Esophagus muscularis mucosa (tissue), 4 donors: ENCODE data around the gene IGFBP4.

ENCODE experiments used
- EP300 ChIP-seq: sonication (generic); formaldehyde crosslinking; IDR thresholded peaks from one replicate; pipeline ENCODE4 v1.6.1; 2017; ENCODE audit warnings: antibody characterized with exemption
- POLR2A ChIP-seq: fragments of 450-650 bp; IDR thresholded peaks from one replicate; pipeline ENCODE4 v1.6.1; 2017; ENCODE audit warnings: antibody characterized with exemption, moderate library complexity, mild to moderate bottlenecking, low read depth
- TF ChIP-seq, protein P1 (sequence below), 3 experiments: fragments of 200-600 bp in 2 of 3; fragments of 450-650 bp in 1 of 3; sonication (generic) in 2 of 3; IDR thresholded peaks; one replicate each; pipeline ENCODE4 v1.5.1; 2017 to 2019; ENCODE audit warnings: antibody characterized with exemption in 3 of 3, mild to moderate bottlenecking in 2 of 3, moderate library complexity in 1 of 3

DNA sequence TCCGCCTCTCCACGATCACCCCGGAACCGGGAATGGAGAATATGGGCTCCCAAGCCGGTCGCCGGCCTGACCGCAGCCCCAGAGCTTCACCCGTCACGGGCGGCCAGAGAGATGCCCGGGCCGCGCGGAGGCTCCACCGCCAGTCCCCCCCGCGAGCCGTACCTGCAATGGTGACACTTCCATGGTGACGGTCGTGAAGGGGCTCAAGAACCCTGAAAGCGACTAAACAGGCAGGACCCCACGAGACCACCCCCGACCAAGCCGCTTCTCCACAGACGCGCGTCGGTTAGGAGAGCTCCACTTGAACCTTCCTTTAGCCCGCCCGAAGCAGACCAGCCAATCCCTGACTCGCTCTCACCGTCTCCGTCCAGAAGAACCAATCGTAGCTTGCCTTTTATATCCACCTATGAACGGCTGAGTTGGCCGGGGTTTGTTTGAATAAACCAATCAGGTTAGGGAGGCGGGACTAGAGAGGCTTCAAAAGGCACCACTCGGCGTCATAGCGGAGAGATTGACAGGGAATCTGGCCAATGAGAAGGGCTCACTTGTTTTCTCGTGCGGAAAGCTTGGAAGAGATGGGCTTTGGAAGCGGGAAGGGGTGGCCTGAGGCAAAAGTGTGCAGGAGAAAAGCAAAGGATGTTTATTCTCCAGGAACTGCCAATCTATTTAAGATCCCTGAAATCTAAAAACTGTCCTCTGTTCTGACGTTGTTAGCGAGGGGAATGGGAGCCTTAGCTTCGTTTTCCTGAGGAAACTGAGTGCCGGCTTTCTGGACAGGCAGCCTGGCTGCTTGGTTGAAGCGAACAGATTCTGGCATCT is 25.4 kb upstream of the IGFBP4 start, which contains the start of gene TOP2A:
- TF ChIP-seq, protein P1, sequence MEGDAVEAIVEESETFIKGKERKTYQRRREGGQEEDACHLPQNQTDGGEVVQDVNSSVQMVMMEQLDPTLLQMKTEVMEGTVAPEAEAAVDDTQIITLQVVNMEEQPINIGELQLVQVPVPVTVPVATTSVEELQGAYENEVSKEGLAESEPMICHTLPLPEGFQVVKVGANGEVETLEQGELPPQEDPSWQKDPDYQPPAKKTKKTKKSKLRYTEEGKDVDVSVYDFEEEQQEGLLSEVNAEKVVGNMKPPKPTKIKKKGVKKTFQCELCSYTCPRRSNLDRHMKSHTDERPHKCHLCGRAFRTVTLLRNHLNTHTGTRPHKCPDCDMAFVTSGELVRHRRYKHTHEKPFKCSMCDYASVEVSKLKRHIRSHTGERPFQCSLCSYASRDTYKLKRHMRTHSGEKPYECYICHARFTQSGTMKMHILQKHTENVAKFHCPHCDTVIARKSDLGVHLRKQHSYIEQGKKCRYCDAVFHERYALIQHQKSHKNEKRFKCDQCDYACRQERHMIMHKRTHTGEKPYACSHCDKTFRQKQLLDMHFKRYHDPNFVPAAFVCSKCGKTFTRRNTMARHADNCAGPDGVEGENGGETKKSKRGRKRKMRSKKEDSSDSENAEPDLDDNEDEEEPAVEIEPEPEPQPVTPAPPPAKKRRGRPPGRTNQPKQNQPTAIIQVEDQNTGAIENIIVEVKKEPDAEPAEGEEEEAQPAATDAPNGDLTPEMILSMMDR (IDR thresholded peaks at IDR 0.05), result peak in 1 of 3 experiments; percentile 50
- TF ChIP-seq POLR2A (no peak), EP300 (no peak)
